ENCODE results near the gene MRPL19.
A peak's percentile ranks its signal among the peaks of the same experiment; 100 is the strongest.

The MRPL19 gene

DNA sequence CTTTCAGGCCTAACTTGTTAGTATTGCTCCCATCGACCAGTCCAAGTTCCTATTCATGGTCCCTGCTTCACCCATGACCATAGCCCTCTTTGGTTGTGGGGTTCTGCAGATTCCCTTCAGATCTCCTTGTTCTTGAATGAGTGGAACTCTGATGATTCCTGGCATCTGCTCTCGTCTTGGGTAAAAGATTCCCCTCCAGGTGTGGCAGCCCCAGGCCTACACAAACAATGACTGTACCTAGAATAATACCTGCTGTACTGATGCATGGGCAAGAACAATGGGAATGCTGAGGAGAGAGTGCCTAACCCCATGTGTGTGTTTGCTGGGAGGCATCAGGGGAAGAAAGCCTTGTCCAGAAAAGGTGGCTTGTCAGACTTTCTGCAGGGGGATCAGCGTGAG, 39.2 kb upstream of the MRPL19 start:
- TF ChIP-seq, protein P1, sequence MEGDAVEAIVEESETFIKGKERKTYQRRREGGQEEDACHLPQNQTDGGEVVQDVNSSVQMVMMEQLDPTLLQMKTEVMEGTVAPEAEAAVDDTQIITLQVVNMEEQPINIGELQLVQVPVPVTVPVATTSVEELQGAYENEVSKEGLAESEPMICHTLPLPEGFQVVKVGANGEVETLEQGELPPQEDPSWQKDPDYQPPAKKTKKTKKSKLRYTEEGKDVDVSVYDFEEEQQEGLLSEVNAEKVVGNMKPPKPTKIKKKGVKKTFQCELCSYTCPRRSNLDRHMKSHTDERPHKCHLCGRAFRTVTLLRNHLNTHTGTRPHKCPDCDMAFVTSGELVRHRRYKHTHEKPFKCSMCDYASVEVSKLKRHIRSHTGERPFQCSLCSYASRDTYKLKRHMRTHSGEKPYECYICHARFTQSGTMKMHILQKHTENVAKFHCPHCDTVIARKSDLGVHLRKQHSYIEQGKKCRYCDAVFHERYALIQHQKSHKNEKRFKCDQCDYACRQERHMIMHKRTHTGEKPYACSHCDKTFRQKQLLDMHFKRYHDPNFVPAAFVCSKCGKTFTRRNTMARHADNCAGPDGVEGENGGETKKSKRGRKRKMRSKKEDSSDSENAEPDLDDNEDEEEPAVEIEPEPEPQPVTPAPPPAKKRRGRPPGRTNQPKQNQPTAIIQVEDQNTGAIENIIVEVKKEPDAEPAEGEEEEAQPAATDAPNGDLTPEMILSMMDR (IDR thresholded peaks at IDR 0.05; ENCODE audit: insufficient read depth, low read length): no peak
- TF ChIP-seq POLR2AphosphoS5 (IDR thresholded peaks at IDR 0.05; ENCODE audit: low read depth) (no peak), SPI1 (IDR thresholded peaks at IDR 0.05; ENCODE audit: borderline replicate concordance, low read depth) (no peak), GABPA (IDR thresholded peaks at IDR 0.05; ENCODE audit: low read depth) (no peak)
- TF ChIP-seq, protein P2, sequence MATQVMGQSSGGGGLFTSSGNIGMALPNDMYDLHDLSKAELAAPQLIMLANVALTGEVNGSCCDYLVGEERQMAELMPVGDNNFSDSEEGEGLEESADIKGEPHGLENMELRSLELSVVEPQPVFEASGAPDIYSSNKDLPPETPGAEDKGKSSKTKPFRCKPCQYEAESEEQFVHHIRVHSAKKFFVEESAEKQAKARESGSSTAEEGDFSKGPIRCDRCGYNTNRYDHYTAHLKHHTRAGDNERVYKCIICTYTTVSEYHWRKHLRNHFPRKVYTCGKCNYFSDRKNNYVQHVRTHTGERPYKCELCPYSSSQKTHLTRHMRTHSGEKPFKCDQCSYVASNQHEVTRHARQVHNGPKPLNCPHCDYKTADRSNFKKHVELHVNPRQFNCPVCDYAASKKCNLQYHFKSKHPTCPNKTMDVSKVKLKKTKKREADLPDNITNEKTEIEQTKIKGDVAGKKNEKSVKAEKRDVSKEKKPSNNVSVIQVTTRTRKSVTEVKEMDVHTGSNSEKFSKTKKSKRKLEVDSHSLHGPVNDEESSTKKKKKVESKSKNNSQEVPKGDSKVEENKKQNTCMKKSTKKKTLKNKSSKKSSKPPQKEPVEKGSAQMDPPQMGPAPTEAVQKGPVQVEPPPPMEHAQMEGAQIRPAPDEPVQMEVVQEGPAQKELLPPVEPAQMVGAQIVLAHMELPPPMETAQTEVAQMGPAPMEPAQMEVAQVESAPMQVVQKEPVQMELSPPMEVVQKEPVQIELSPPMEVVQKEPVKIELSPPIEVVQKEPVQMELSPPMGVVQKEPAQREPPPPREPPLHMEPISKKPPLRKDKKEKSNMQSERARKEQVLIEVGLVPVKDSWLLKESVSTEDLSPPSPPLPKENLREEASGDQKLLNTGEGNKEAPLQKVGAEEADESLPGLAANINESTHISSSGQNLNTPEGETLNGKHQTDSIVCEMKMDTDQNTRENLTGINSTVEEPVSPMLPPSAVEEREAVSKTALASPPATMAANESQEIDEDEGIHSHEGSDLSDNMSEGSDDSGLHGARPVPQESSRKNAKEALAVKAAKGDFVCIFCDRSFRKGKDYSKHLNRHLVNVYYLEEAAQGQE (IDR thresholded peaks at IDR 0.05; ENCODE audit: insufficient replicate concordance, low read depth): no peak
- Histone ChIP-seq H3K4me3 (replicated peaks; ENCODE audit: insufficient read depth, low read length) (no peak overlapping the region), H3K27ac (replicated peaks) (no peak overlapping the region), H3K27me3 (ENCODE audit: insufficient read depth, poor library complexity, severe bottlenecking) (peaks cover 5% of the 10 kb centered on the region)
- DNase-seq (ENCODE audit: low read depth in 1 of 2, low spot score in 1 of 2): no peak

DNA sequence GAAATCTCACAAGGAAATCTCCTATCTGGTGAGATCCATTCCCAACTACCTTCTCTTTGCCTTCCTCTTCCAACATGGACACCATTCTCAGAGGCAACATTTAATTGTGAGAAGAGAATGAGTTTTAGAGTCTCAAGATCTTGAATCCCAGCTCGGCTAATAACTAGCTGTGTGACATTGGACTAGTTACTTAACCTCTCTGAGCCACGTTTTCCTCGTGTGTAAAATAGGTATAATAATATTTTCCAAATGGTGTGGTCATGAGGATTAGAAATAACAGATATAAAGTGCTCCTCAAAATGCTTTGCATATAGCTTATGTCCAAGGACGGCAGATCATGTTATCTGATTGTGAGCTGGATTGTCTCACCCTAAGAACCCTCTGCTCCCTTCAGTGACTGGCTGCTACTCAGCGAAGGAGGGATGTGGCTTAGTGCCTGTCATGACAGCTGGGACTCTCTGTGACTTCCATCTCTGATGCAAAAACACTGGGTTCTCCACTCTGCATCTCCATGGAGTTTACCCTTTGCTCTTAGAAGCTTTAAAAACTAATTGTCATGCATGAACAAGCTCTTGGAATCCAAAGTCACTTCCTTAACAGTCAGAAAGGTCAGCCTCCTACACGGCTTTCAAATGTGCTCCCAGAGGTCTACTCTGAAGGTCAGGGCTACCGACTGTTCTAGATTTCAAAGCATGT, 38.4 kb upstream of the MRPL19 start:
- TF ChIP-seq POLR2AphosphoS5 (IDR thresholded peaks at IDR 0.05; ENCODE audit: low read depth): no peak
- TF ChIP-seq SPI1 (IDR thresholded peaks at IDR 0.05; ENCODE audit: borderline replicate concordance, low read depth): no peak
- TF ChIP-seq, protein P2 (IDR thresholded peaks at IDR 0.05; ENCODE audit: insufficient replicate concordance, low read depth): no peak
- TF ChIP-seq, protein P1 (IDR thresholded peaks at IDR 0.05; ENCODE audit: insufficient read depth, low read length): no peak
- TF ChIP-seq GABPA (IDR thresholded peaks at IDR 0.05; ENCODE audit: low read depth): no peak
- H3K27me3 ChIP-seq (ENCODE audit: insufficient read depth, poor library complexity, severe bottlenecking): peaks cover 5% of the 10 kb centered on the region
- H3K4me3 ChIP-seq (replicated peaks; ENCODE audit: insufficient read depth, low read length): no peak overlapping the region
- DNase-seq (ENCODE audit: low read depth in 1 of 2, low spot score in 1 of 2): no peak
- no peak overlapping the region for H3K27ac ChIP-seq (replicated peaks)

DNA sequence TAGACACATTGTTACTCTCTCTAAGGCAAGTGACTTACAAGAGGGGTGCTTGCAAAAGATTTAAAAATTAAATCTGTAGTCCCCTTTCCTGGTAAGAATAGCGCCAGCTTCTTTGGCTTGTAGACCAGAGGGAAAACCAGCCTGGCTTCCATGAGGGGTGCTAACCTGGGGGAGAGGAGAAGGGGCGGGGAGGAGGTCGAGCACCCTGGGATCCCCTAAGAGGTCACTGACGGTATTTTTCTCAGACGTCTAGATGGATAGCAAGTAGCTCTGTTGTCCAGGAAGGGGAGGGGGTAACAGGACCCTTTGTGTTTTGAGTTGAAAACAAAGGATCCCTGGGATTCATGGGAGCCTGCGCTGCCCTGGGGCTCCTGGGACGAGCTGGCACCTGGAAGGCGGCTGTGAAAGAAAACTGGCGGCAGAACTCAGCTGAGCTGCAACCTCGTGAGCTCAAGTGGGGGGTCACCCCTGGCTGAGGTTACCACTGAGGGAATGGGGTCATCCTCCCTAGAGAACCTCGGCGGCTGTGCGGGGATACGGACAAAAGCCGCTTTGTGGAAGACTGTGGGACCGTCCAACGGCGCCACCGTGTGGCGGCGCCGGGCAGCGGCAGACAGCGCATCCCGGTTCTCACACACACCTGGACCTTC, 37.8 kb upstream of the MRPL19 start:
- peak; percentile 11 to 14 for DNase-seq (ENCODE audit: low read depth in 1 of 2, low spot score in 1 of 2)
- Histone ChIP-seq H3K27ac (replicated peaks) (no peak overlapping the region), H3K4me3 (replicated peaks; ENCODE audit: insufficient read depth, low read length) (no peak overlapping the region), H3K27me3 (ENCODE audit: insufficient read depth, poor library complexity, severe bottlenecking) (peaks cover 5% of the 10 kb centered on the region)
- TF ChIP-seq, protein P2 (IDR thresholded peaks at IDR 0.05; ENCODE audit: insufficient replicate concordance, low read depth): no peak
- TF ChIP-seq POLR2AphosphoS5 (IDR thresholded peaks at IDR 0.05; ENCODE audit: low read depth) (no peak), SPI1 (IDR thresholded peaks at IDR 0.05; ENCODE audit: borderline replicate concordance, low read depth) (no peak), GABPA (IDR thresholded peaks at IDR 0.05; ENCODE audit: low read depth) (no peak)
- TF ChIP-seq, protein P1 (IDR thresholded peaks at IDR 0.05; ENCODE audit: insufficient read depth, low read length): peak; percentile 94
